Thyroid gland (tissue), 4 donors: ENCODE results near the gene VMP1. TPM values are rescaled to one million over a fixed set of nuclear protein-coding genes. Genes with fewer than 3 reads are reported as not detected.

ENCODE experiments used
- DNase-seq, 2 donors: peaks; one replicate each; pipeline ENCODE4 v3.0.0-alpha.2; 2019
- H3K27ac ChIP-seq, 3 donors: fragments of 200-600 bp; sonication (generic); 1 replicate in 2 of 3; 2 replicates in 1 of 3; pipeline ENCODE4 v1.5.1; 2016 to 2019; ENCODE audit warnings: mild to moderate bottlenecking in 1 of 3, moderate library complexity in 1 of 3
- H3K27me3 ChIP-seq: fragments of 200-600 bp; sonication (generic); one replicate; pipeline ENCODE4 v1.5.1; 2019
- H3K36me3 ChIP-seq, 2 donors: fragments of 200-600 bp; sonication (generic); one replicate each; pipeline ENCODE4 v1.5.1; 2016 to 2019
- H3K4me1 ChIP-seq, 2 donors: fragments of 200-600 bp; sonication (generic); one replicate each; pipeline ENCODE4 v1.5.1; 2017 to 2019
- H3K4me3 ChIP-seq, 3 donors: fragments of 200-600 bp; sonication (generic); replicated peaks in 1 of 3; 1 replicate in 2 of 3; 2 replicates in 1 of 3; pipeline ENCODE4 v1.5.1; 2016; ENCODE audit warnings: mild to moderate bottlenecking in 1 of 3
- H3K9me3 ChIP-seq: fragments of 200-600 bp; sonication (generic); one replicate; pipeline ENCODE4 v1.5.1; 2017
- POLR2A ChIP-seq, 2 donors: fragments of 450-650 bp; IDR thresholded peaks; one replicate each; pipeline ENCODE4 v1.6.1; 2017; ENCODE audit warnings: antibody characterized with exemption in 2 of 2, mild to moderate bottlenecking in 2 of 2, moderate library complexity in 1 of 2
- WGBS, 2 donors: methylation state at CpG; one replicate each; pipeline ENCODE4 v1.1.5; 2017; 5-methylcytosine and 5-hydroxymethylcytosine counted together
- intact Hi-C: fragments of 100-400 bp; cut with DNase I; formaldehyde crosslinking; loops from one replicate; pipeline ENCODE4 v1.15.1; 2023
- total RNA-seq, 4 donors: library from RNA; depleted of rRNA; stranded (reverse); fragments of >200 nt; gene quantifications; one replicate each; pipeline ENCODE4 v1.2.3, GENCODE V29; 2016
- TF ChIP-seq, protein P1 (sequence below), 6 experiments: fragments of 200-600 bp in 3 of 6; fragments of 450-650 bp in 3 of 6; sonication (generic) in 3 of 6; IDR thresholded peaks; one replicate each; pipeline ENCODE4 v1.5.1; 2016 to 2019; ENCODE audit warnings: antibody characterized with exemption in 6 of 6, mild to moderate bottlenecking in 2 of 6, inconsistent platforms in 1 of 6, moderate library complexity in 1 of 6

VMP1 gene
- total RNA-seq, 4 donors from 2014 or later: 98.5 to 168 (median 125) TPM

GRCh38 chr17:59762824-59763374 is 55.4 kb downstream of the VMP1 start:
- H3K27me3 ChIP-seq: no peaks in the 10 kb centered on the region
- no peaks in the 10 kb centered on the region for H3K9me3 ChIP-seq
- intact Hi-C loops: no loop called here
- no peak overlapping the region for H3K27ac ChIP-seq
- no peak overlapping the region for H3K4me3 ChIP-seq
- TF ChIP-seq POLR2A (IDR thresholded peaks at IDR 0.05): no peak
- TF ChIP-seq, protein P1, sequence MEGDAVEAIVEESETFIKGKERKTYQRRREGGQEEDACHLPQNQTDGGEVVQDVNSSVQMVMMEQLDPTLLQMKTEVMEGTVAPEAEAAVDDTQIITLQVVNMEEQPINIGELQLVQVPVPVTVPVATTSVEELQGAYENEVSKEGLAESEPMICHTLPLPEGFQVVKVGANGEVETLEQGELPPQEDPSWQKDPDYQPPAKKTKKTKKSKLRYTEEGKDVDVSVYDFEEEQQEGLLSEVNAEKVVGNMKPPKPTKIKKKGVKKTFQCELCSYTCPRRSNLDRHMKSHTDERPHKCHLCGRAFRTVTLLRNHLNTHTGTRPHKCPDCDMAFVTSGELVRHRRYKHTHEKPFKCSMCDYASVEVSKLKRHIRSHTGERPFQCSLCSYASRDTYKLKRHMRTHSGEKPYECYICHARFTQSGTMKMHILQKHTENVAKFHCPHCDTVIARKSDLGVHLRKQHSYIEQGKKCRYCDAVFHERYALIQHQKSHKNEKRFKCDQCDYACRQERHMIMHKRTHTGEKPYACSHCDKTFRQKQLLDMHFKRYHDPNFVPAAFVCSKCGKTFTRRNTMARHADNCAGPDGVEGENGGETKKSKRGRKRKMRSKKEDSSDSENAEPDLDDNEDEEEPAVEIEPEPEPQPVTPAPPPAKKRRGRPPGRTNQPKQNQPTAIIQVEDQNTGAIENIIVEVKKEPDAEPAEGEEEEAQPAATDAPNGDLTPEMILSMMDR (IDR thresholded peaks at IDR 0.05): no peak
- no peak for DNase-seq
- H3K36me3 ChIP-seq: no peaks in the 10 kb centered on the region
- peaks cover 6 to 9% of the 10 kb centered on the region in 2 donors for H3K4me1 ChIP-seq

DNA sequence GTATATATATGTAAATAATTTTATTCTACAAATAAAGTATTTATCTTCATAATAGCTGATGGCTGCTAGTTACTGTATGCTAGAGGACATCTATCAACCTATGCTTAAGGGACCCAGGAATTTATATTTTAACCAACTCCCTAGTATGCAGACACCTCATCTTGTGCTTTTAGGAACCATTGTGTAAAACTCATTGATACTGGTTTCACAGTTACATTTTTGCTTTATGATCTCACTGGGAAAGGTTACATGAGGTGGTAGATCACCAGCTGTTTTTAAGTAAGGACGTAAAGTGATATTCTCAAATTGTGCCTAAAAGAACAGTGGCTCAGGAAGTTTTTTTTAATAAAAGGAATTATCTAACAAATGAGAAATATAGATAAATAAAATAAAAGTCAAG is 56.4 kb downstream of the VMP1 start:
- TF ChIP-seq POLR2A (IDR thresholded peaks at IDR 0.05): no peak
- TF ChIP-seq, protein P1 (IDR thresholded peaks at IDR 0.05): no peak
- WGBS, 2 donors: 81 to 92% methylated on average over 1 of the region's 1 CpG
- intact Hi-C loops: no loop called here
- Histone ChIP-seq H3K4me3 (no peak overlapping the region), H3K9me3 (no peaks in the 10 kb centered on the region), H3K27ac (no peak overlapping the region), H3K27me3 (no peaks in the 10 kb centered on the region), H3K4me1 (peaks cover 6 to 9% of the 10 kb centered on the region in 2 donors), H3K36me3 (no peaks in the 10 kb centered on the region)
- no peak for DNase-seq

- Histone ChIP-seq H3K27me3 (no peaks in the 10 kb centered on the region), H3K36me3 (no peaks in the 10 kb centered on the region), H3K9me3 (no peaks in the 10 kb centered on the region), H3K4me3 (no peak overlapping the region), H3K4me1 (peaks cover 6 to 9% of the 10 kb centered on the region in 2 donors), H3K27ac (no peak overlapping the region)
- WGBS, 2 donors: 94 to 98% methylated on average over 3 of the region's 3 CpGs
- DNase-seq: no peak
- intact Hi-C loops: no loop called here
- TF ChIP-seq, protein P1 (IDR thresholded peaks at IDR 0.05): no peak
- no peak for TF ChIP-seq POLR2A (IDR thresholded peaks at IDR 0.05)
Measured at GRCh38 chr17:59764292-59764741, 56.9 kb downstream of the VMP1 start.

- Histone ChIP-seq H3K9me3 (no peaks in the 10 kb centered on the region), H3K4me3 (no peak overlapping the region), H3K36me3 (no peaks in the 10 kb centered on the region), H3K27me3 (no peaks in the 10 kb centered on the region), H3K27ac (no peak overlapping the region), H3K4me1 (peaks cover 6 to 9% of the 10 kb centered on the region in 2 donors)
- DNase-seq: no peak
- TF ChIP-seq, protein P1 (IDR thresholded peaks at IDR 0.05): no peak
- TF ChIP-seq POLR2A (IDR thresholded peaks at IDR 0.05): no peak
- intact Hi-C loops: no loop called here
Measured at GRCh38 chr17:59765038-59765437, 57.6 kb downstream of the VMP1 start.

- Histone ChIP-seq H3K4me1 (peaks cover 6% of the 10 kb centered on the region in 2 donors), H3K27ac (peak overlapping the region in 1 of 3 donors; percentile 59), H3K36me3 (no peaks in the 10 kb centered on the region), H3K4me3 (no peak overlapping the region), H3K9me3 (no peaks in the 10 kb centered on the region), H3K27me3 (no peaks in the 10 kb centered on the region)
- intact Hi-C loops: no loop called here
- WGBS, 2 donors: 97 to 99% methylated on average over 6 of the region's 6 CpGs
- no peak for DNase-seq
- TF ChIP-seq, protein P1 (IDR thresholded peaks at IDR 0.05): no peak
- no peak for TF ChIP-seq POLR2A (IDR thresholded peaks at IDR 0.05)
Measured at GRCh38 chr17:59766491-59766890, 59.0 kb downstream of the VMP1 start.
